Dedifferentiated amniotic fluid mesenchymal stem cell (primary cell): ENCODE measurements around the gene NMB.
"Not testable (repeated sequence)": the region's sequence is repeated elsewhere in the genome, so short reads cannot be mapped to it uniquely, and the experiment has no call there.

Experiments used
- DNase-seq: peaks from one replicate; pipeline ENCODE4 v3.0.0-alpha.2; 2016; ENCODE audit errors: extremely low spot score

Gene NMB

DNA sequence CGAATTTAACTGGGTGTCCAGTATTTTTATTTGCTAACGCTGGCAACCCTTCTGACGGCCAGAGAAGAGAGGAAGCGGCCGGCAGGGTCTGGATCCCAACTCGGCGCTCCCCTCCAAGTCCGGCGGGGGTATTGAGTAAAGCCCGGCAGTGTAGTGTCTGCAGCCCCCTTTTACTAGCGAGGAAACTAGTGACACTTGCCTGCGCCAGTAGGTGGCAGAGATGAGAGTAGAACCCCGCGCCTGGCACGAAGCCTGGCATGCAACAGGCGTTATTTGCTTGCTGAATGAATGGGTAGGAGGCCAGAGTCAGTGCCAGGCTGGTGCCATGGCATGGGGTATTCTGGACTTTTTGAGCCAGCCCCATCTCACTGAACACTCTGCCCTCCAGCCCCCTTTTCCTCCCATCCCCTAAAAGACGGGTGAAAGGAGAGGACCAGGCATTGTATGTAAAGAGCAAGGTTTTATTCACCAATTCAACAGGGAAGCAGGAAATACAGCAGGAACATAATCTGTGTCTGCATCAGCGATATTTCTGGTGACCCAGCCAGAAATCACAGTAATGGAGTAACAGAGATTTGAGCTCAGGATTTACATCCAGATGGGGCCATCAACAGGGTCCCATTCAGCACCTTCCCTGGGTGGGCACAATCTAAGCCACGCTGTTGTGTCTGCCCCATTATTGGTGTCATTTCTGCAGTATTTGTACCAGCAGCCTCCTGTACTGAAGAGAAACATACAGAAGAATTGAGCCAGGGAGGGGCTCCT, 3.1 kb downstream of the NMB start:
- peak; percentile 79 for DNase-seq

DNA sequence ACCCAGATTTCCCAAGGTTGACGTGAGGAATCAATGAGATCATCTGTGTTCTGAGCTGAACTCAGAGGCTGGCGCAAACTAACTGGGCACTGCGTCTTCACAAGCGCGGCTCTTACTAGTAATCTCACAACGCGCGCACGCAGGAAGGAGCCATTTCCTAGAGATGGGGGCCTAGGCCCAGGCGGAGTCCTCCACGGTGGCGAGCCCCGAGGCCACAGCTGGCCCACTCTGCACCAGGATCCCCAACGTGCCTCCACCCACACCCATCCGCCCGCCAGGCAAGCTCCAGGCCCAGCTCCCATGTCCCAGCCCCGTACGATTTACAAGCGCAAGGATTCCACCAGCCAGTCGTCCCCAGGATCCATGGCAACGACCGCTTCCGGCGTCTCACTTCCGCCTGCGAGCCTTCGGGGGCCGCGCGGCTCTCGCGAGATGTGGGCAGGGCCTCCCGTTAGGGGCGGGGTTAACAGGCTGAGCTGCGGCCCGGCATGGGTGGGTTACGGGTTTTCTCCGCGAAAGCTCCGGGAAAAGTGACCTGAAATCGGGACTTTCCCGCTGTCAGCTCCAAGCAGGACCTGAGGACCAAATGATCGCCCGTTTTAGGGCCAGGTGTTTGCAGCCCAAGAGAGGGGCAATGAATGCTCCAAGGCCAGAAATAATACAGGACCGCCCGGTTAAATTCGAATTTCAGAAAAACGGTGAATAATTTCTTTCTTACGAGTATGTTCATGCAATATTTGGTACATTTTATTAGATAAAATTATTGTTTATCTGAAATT, 3.9 kb downstream of the NMB start, which contains the start of gene WDR73:
TSS of gene WDR73 (minus strand) at position 374 of the 779 bp plus-strand sequence. CDS start at position 365, 9 bp downstream.
- DNase-seq = peak; percentile 96

DNA sequence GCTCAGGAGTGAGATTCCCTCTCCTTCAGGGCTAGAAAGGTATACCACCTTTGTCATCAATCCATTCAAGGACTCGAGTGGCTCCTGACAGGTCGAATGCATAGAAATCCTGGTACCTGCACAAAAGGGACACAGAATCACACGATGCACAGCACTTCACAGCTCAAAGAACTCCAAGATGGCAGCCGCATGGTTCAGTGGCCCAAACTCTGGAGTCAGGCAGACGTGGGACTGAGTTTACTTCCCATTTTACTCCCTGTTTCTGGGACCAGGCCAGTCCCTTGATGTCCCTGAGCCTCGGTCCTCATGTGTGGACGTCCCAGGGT, 4.5 kb downstream of the NMB start:
- no peak for DNase-seq

DNA sequence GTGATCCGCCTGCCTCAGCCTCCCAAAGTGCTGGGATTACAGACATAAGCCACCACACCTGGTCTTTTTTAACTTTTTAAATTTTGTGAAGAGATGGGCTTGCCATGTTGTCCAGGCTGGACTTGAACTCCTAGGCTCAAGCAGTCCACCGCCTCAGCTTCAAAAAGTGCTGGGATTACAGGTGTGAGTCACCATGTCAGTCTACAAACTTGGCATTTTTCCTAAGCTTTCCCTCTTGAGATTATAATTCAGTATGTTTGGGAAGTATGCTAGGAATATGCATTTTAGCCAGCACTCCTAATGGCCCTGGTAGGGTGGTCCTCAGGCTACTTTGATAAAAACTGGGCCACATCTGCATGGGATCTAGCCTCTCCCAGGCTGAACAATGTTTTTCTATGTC, 8.3 kb downstream of the NMB start:
- DNase-seq = no peak

DNA sequence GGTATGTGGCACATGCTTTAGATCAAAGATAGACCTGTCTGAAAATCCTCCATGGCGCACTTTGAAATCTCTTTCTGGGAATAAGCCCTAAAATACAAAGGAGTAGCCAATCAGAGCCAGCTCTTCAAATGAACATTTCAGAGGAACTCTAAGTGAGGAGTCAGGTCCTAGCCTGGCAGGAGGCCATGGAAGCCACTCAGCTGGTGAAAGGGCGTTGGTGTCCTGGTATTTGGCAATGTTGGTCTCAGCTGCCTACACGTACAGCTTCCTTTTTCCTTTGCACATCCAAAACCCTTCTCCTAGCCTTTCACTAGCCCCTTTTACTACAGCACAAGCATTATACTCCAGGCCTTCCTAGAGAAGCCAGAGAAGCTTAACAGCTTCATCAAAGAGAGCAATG, 9.5 kb downstream of the NMB start:
- DNase-seq = no peak

DNA sequence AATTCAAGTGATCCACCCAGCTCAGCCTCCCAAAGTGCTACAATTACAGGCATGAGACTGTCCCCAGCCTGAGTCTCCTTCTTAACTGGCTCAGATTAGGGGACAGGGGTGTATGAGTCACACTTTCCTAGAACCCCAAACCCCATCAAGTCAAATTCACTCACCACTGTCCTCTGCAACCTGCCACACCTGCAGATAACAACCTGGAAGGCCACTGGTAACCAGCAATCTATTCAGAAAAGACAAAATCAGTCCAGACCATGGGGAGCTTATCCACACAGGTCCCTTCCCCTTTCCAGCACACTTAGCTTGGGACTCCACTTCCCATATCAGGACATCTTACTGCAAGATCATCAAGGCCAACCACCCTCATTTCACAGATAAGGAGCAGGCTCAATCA, 10.3 kb downstream of the NMB start:
- no peak for DNase-seq

DNA sequence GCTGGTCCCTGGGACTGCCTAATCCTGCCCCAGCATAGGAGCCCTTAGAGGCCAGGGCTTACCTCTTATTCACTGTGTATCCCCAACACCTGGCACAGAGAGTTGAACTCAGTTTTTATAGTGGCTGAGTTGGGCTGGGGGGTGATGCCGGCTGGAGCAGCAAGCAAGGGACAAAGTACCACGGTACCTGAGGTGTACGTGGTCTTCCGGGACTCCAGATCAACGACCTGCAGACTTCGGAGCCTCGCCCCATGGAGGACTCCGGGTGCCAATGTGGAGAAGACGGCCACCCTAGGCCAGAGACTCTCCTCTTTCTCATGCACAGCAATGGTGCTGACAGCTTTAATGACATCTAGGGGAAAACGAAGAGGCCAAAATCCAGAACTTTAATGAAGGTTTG, 12.0 kb downstream of the NMB start:
- no peak for DNase-seq

DNA sequence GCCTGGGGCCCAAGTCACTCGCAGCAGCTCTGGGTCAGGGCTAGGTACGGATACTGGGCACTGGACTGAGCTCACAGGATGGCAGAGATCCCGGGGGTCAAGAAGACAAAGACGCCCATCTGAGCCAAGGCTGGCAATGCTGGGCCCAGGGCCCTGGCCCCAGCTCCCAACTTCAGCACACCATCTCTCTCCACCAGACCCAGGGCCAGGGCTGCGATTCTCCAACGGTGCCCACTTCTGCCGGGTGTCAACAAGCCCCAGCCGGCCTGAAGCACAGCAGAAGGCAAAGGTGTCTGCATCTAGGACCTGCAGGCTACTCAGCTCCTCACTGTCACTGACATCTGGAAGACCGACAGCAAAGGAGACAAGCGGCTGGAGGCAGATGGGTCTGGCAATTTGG, 12.5 kb downstream of the NMB start:
- DNase-seq = no peak

DNA sequence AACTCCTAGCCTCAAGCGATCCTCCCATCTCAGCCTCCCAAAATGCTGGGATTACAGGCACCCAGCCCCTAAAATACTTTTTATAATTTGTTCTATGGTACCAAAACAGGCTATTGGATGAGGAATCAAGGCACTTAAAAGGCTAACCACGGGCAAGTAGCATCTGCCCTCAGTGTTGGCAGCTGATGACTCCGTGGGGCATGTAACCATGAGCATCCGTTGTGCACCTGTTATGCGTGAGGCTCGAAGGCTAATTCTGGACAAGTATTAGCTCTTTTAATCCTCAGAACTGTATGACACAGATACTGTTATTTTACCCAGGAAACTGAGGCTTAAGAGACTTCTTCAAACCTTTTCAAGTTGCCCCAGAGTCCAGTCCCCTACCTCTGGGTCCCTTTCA, 14.2 kb downstream of the NMB start:
- no peak for DNase-seq

DNA sequence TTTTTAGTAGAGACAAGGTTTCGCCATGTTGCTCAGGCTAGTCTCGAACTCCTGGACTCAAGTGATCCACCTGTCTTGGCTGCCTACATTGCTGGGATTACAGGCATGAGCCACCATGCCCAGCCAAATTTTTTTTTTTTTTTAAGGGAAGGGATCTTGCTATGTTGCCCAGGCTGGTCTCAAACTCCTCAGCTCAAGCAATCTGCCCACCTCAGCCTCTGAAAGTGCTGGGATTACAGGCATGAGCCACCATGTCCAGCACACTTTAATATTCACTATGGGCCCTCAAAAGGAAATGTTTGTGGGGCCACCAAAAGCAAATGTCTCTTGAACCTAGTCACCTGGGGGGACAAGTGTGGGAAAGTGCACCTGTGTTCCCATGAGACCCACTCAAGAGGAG, 15.4 kb downstream of the NMB start:
- DNase-seq = not testable (repeated sequence)

DNA sequence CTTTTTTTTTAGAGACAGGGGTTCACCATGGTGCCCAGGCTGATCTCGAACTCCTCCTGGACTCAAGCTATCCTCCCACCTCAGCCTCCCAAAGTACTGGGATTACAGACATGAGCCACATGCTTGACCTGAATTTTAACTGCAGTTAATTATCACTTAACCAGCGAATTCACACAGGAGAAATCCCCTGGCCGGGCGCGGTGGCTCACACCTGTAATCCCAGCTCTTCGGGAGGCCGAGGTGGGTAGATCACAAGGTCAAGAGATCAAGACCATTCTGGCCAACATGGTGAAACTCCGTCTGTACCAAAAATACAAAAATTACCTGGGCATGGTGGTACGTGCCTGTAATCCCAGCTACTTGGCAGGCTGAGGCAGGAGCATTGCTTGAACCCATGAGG, 16.1 kb downstream of the NMB start:
- DNase-seq = not testable (repeated sequence)

DNA sequence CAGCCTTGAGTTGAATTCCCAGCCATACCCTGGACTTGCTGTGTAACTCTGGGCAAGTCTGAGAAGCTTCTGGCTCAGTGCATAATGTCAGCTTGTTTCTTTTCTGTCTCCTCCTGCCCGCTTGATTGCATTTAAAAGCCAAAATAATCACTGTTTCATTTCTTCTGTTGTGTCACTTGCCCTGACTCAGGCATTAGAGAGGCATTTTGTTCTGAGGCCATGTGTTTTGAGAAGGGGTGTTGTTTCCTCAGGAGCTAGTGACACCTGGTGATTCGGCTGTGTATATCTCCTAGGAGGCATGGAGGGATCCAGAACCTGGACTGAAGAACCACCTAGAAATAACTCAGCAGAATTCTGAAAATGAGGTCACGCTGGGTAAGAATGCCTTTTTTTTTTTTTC, 19.9 kb downstream of the NMB start:
- DNase-seq = no peak

DNA sequence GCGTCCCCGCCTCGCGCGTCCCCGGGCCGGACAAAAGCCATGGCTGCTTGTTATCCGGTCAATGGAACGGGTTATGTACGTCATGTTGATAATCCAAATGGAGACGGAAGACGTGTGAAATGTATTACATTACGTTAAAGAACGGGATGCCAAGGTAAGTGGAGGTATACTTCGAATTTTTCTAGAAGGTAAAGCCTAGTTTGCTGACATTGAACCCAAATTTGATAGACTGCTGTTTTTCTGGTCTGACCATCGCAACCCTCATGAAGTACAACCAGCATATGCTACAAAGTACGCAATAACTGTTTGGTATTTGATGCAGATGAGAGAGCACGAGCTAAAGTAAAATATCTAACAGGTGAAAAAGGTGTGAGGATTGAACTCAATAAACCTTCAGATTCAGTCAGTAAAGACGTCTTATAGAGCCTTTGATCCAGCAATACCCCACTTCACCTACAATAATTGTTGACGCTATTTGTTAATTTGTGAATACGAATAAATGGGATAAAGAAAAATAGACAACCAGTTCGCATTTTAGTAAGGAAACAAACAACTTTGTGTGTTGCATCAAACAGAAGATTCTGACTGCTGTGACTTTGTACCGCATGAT, 23.7 kb downstream of the NMB start:
- no peak for DNase-seq

DNA sequence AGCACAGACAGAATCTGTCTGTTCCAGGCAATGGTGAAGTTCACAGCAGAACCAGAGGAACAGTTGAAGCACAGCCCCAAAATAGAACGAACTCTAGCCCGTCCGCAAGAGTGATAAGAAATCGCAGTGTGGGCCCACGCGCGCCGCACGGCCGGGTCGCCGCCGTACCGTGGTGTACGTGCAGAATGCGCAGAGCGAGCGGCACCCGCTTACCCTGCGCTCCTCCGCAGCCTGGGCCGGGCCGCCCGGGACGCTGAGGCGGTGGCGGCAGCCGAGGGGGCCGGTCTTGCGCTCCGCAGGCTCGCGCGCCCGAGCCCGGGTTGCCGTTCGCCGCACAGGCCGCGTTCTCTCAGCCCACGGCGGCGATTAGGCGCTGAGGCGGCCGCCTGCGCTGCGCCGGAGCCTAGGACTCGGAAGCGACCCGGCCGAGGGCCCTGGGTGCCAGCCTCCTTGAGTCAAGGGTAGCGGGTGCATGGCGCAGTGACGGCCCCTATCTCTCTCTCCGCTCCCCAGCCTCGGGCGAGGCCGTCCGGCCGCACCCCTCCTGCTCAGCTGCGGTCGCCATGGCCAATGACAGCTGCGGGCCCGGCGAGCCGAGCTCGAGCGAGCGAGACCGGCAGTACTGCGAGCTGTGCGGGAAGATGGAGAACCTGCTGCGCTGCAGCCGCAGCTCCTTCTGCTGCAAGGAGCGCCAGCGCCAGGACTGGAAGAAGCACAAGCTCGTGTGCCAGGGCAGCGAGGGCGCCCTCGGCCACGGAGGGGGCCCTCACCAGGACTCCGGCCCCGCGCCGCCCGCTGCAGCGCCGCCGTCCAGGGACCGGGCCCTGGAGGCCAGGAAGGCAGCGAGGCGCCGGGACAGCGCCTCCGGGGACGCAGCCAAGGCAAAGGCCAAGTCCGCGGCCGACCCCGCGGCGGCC, 24.4 kb downstream of the NMB start:
- peak; percentile 41 for DNase-seq

DNA sequence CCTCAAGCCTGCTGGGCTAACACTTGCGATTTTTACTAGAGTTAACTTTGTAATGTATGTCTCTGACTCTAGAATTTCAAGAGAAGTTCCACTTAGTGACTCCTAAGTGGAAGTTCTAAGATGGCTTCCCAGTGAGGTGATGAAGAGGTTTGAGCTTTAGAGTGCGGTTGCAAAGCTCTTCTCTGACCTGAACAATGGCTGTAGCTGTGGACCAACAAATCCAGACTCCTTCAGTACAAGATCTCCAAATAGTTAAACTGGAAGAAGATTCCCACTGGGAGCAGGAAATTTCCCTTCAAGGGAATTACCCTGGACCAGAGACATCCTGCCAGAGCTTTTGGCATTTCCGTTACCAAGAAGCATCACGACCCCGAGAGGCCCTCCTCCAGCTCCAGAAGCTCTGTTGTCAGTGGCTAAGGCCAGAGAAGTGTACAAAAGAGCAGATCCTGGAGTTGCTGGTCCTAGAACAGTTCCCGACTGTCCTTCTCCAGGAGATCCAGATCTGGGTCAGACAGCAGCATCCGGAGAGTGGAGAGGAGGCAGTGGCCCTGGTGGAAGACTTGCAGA, 26.2 kb downstream of the NMB start:
- DNase-seq = no peak

DNA sequence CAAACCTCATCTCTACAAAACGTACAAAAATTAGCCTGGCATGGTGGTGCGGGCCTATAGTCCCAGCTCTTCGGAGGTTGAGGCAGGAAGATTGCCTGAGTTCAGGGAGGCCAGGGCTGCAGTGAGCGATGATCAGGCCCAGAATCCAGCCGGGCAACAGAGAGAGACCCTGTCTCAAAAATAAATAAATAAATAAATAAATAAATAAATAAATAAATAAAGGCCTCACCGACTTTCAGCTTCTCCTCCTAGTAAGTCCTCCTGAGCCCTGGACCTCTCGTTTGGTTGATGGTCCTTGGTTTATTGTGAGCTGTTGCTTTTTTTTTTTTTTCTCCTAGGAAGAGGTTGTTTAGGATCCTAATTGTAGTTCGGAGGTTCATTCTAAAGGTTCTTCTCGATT, 29.0 kb downstream of the NMB start:
- DNase-seq = no peak

DNA sequence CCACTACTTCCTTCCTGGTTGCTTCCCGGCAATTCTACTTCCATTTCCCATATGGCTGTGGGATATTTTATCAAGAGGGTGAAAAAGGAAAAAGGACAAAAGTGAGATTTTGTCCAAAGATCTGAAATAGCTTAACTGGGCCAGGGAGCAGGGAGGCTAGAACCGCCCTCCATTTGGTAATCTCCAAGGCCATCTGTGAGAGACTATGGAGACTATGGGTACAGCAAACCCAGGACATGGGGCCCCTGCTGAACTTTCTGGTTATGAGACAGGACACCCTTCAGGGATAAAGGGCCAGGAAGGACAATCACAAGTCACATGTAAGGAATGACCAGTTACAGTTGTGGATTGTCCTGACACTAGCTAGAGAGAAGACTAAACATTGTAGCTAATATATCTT, 32.9 kb downstream of the NMB start:
- no peak for DNase-seq

DNA sequence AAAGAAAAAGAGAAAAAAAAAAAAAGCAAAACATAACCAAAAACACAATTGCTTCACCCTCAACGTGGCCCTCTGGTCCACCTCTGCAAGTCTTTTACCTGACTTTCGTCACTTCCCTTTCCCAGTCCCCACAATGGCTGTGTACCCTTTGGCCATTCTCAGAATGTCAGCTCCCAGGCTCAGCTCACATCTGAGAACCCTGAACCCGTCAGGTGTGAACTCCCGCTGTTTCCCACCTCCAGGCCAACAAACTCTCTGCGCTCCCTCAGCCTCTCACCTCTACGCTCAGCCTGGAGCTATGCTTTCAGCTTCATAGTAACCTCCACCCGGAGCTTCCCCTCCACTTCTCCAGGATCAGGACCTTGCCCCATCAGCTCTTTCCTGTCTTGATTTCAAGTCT, 33.6 kb downstream of the NMB start:
- DNase-seq = no peak

DNA sequence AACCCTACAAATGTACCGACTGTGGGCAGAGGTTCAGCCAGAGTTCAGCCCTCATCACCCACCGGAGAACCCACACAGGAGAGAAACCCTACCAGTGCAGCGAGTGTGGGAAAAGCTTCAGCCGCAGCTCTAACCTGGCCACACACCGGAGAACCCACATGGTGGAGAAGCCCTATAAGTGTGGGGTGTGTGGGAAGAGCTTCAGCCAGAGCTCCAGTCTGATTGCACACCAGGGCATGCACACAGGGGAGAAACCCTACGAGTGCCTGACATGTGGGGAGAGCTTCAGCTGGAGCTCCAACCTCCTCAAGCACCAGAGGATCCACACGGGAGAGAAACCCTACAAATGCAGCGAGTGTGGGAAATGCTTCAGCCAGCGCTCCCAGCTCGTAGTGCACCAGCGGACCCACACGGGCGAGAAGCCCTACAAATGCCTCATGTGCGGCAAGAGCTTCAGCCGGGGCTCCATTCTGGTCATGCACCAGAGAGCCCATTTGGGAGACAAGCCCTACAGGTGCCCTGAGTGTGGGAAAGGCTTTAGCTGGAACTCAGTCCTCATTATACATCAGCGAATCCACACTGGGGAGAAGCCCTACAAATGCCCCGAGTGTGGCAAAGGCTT, 36.5 kb downstream of the NMB start:
- no peak for DNase-seq

DNA sequence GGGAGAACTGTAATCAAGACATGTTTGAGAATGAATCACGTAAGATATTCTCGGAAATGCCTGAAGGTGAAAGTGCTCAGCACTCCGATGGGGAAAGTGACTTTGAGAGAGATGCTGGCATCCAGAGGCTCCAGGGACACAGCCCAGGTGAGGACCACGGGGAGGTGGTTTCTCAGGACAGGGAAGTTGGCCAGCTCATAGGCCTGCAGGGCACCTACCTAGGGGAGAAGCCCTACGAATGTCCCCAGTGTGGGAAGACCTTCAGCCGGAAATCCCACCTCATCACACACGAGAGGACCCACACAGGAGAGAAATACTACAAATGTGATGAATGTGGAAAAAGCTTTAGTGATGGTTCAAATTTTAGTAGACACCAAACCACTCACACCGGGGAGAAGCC, 37.4 kb downstream of the NMB start:
- DNase-seq = no peak

DNA sequence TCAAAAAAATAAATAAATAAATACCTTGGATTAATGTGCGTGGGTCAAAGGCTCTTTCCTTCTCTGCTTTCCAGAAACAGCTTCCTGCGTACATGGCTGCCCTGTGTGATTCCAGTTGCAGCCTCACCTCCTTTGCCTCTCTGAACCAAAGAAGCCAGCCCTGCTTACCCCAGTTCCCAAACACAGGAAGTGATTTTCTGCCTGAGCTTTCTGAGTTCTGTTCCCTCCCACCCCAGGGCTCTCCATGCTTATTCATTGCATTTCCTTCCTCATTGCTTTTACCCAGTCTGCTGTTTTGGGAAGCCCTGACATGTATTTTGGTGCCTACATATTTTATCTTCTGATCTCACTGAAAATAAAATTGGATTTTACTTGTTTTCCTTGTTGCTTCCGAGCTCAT, 41.8 kb downstream of the NMB start:
- DNase-seq = no peak
